T-helper 22 cell (primary cell): ENCODE measurements around the gene NIPAL1.

Source experiments
- DNase-seq: peaks from one replicate; pipeline ENCODE4 v3.0.0-alpha.2; 2020; ENCODE audit warnings: low read depth

NIPAL1 gene

GRCh38 chr4:48065587-48066052, 49.0 kb downstream of the NIPAL1 start:
- no peak for DNase-seq

- DNase-seq: no peak
These were observed 51.0 kb downstream of the NIPAL1 start for GRCh38 chr4:48067536-48067935.

GRCh38 chr4:48068182-48068581, 51.6 kb downstream of the NIPAL1 start:
- DNase-seq: no peak

- no peak for DNase-seq
These were observed 52.5 kb downstream of the NIPAL1 start for GRCh38 chr4:48069026-48069425.

GRCh38 chr4:48071191-48071590, 54.6 kb downstream of the NIPAL1 start:
- no peak for DNase-seq

GRCh38 chr4:48073567-48074103, 57.1 kb downstream of the NIPAL1 start:
- no peak for DNase-seq

- DNase-seq: no peak
These were observed 58.1 kb downstream of the NIPAL1 start for GRCh38 chr4:48074657-48075056.

- DNase-seq: no peak
These were observed 61.9 kb downstream of the NIPAL1 start for GRCh38 chr4:48078425-48078824.

- DNase-seq: no peak
These were observed 62.5 kb downstream of the NIPAL1 start for GRCh38 chr4:48078862-48079655.

GRCh38 chr4:48079972-48080391, 63.4 kb downstream of the NIPAL1 start:
- no peak for DNase-seq

GRCh38 chr4:48081196-48081595, 64.6 kb downstream of the NIPAL1 start:
- no peak for DNase-seq

GRCh38 chr4:48082956-48083355, 66.4 kb downstream of the NIPAL1 start:
- DNase-seq: no peak

- no peak for DNase-seq
These were observed 69.4 kb downstream of the NIPAL1 start for GRCh38 chr4:48085821-48086589.
